Activated CD8-positive, alpha-beta memory T cell treated with anti-CD3 and anti-CD28 coated beads, Interleukin-2, amount 50 U/mL, for 1 hour (primary cell): ENCODE measurements around the gene E2F1.

Source experiments
- DNase-seq: peaks from one replicate; pipeline ENCODE4 v3.0.0-alpha.2; 2020; ENCODE audit errors: extremely low read depth

The E2F1 gene

GRCh38 chr20:33672426-33673113 lies 13.6 kb downstream of the E2F1 start:
- no peak for DNase-seq

DNA sequence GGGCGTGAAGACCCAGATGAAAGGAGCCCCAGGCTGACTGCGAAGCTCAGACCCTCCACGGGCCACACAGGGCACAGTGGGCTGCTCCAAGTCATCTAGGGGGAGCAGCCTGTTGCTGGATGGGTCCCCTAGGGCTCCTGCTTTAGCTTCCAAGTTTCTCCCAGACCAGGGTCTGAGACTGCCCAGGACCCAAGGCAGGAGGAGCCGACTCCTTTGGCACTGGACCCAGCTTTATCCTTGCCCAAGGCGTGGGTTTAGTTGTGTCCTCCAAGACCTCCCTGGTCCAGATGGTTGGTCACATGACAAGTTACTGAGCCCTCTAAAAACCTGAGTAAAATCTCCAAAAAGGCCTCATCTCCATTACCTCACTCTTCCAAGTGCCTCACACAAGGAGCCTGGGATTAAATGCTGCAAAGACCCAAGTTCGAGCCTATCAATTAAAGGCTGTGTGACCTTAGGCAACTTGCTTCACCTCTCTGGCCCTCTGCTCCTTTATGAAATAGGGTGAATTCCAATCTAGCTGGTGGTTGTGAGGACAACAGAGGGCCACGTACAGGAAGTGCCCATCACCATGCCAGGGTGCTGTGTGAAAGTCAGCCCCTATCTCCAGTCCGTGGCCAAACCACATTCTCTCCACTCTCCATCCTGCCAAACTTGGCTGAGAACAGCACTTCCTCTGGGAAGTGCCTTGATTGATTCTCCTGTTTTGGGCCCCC lies 14.5 kb downstream of the E2F1 start:
- DNase-seq = no peak

GRCh38 chr20:33670715-33671499 lies 15.3 kb downstream of the E2F1 start:
- no peak for DNase-seq

DNA sequence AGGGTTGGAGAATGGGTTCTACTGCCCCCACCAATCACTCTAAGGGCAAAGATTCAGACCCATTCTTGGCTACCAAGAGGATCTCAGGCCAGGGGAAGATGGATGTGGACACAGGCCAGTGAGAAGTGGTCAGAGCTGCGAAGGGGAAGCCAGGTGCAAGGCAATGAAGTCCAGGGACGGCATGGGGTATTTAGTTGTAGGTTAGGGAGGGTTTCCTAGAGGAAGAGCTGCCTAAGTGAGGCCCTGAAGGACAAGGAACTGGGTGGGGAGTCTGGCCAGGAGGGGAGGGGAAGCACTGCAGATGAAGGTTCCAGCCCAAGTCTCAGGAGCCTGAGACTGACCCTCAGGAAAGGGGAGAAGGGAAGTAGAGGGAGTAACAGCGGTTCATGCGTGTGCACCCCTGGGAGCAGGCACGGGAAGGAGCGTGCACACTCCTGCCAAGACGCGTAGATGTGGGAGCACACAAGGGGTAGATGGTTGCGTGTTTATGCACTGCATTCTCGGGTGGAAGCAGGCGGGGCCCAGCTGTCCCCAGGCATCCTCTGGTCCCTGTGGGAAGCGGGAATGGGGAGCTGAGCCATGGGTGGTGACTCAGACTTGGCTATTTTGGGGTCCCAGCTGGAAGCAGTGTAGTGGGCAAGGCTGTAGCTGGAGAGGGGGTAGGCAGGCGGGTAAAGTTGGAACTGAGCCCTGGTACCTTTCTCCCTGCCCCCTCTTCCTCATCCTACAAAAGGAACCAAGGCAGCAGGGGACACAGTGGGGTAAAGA lies 16.1 kb downstream of the E2F1 start:
- no peak for DNase-seq

GRCh38 chr20:33669224-33669623 lies 17.0 kb downstream of the E2F1 start:
- DNase-seq = no peak

DNA sequence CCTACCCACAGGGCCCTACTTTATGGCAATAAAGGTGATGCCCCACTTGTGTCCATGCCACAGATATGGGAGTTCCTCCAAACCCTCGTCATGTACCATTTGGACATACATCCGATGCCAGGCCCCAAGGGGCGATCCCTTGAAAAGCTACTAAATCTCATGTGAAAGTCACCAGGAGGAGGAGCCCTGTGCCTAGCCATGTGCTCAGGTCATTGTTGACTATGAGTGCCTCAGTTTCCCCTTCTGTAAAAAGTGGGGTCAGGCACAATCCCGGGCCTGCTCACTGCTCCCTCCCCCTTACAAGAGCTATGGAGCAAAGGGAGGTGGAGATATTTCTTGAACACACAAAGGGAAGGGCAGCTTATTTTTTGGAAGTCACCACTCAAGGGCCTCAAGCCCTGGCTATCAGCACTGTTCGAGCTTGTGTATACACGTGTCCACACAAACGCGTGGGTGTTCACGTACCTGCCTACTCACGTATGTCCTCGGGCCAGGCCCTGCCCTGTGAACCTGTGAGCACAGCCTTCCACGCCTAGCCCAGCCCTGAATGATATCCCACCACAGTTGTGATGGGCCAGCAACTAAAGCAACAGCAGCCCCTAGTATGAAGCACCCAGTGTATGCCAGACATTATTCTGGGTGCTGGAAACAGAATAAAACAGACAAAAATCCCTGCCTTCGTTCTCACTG lies 17.6 kb downstream of the E2F1 start:
- no peak for DNase-seq

DNA sequence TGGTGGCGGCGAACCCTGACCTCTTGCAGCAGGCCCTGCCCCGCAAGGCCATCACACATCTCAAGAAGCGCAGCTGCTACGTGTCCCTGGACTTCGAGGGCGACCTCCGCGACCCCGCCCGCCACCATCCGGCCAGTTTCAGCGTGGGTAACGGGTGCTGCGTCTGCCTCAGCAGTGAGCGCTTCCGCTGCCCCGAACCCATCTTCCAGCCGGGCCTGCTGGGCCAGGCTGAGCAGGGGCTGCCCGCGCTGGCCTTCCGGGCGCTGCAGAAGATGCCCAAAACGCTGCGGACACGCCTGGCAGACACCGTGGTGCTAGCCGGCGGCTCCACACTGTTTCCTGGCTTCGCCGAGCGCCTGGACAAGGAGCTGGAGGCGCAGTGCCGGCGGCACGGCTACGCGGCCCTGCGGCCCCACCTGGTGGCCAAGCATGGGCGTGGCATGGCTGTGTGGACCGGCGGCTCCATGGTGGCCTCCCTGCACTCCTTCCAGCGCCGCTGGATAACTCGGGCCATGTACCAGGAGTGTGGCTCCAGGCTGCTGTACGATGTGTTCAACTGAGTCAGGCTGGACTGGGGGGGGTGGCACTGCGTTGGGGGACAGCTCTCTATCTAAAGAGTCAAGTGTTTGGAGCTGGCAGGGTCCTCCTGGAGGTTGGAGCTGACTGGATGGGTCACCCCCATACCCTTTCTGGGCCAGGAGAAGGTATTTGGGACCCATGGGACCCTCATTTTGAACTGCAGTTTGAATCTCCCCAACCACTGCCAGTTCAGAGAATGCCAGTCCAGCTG lies 18.3 kb downstream of the E2F1 start:
- peak; percentile 36 for DNase-seq

DNA sequence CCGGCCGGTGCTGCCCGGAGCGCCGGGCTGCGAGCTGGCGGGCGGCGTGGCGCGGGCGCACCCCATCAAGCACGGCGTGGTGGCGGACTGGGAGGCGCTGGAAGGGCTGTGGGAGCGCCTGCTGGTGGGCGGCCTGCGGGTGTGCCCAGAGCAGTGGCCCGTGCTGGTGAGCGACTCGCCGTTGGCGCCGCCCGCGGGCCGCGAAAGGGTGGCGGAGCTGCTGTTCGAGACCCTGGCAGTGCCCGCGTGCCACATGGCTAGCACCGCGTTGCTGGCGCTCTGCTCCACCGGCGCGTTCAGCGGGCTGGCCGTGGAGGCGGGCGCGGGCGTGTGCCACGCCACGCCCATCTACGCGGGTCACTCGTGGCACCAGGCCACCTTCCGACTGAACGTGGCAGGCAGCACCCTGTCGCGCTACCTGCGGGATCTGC lies 18.9 kb downstream of the E2F1 start:
- no peak for DNase-seq

DNA sequence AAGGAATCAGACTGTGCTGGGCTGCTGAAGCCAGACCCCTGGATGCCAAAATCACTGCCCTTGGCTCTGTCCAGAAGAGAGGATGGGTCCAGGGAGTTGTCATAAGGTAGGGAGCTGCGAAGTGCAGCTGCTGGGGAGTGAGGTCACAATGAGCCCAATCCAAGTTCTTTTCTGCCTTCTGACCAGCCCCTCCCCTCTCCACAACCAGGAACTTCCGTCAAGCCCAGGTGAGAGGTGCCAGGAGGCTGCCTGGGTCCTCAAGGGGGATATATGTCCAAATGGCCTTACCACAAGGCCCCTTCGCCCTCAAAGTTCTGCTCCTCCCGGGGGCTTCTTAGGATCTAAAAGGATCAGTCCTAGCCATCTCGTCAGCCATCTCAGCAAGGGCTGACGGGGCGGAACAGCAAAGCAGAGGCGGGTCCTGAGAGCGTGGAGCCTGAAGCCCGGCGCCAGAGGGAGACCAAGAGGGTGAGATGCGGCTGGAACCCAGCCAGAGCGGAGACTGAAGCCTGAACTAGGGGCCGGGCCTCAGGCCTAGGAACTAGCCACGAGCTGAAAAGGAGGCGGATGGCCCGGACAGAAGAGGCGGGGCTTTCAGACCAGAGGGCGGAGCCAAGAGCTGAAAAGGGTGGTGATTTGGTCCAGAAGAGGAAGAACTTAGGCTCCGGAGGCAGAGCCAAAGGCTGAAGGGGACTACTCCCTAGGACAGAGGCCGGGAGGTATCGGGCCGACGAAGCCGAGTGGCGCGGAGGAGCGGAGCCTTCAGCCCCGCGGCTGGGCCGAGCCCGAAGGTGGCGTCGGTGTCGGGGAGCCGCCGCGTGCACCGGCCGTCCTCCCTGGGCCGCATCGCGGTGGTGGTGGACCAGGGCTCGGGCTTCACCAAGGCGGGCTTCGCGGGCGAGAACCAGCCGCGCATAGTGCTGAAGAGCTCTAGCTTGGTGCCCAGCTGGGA lies 19.6 kb downstream of the E2F1 start, which contains the start of gene ACTL10:
Gene ACTL10 (plus strand): TSS at position 651 of the 952 bp plus-strand sequence. CDS start 555 bp downstream, outside the sequence.
- DNase-seq = peak; percentile 45

DNA sequence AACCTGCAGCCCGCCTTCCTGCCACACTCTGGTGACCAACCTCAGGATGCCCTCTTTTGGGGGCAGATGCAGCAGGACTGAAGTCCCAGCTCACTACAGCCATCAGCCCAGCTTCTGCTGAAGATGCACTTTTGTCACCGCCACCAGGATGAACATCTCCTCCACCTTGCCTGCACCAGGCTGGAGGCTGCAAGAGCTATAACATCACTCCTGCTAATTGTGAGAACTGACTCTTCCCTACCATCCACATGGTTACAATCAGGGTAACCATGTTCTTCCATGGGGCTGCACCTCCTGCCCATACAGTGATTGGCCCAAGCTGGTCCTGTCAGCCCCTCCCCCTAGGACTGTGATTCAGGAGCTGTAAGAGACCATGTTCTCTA lies 21.4 kb downstream of the E2F1 start:
- DNase-seq = no peak

- DNase-seq = no peak
Observed at GRCh38 chr20:33664085-33664761, 22.0 kb downstream of the E2F1 start.

DNA sequence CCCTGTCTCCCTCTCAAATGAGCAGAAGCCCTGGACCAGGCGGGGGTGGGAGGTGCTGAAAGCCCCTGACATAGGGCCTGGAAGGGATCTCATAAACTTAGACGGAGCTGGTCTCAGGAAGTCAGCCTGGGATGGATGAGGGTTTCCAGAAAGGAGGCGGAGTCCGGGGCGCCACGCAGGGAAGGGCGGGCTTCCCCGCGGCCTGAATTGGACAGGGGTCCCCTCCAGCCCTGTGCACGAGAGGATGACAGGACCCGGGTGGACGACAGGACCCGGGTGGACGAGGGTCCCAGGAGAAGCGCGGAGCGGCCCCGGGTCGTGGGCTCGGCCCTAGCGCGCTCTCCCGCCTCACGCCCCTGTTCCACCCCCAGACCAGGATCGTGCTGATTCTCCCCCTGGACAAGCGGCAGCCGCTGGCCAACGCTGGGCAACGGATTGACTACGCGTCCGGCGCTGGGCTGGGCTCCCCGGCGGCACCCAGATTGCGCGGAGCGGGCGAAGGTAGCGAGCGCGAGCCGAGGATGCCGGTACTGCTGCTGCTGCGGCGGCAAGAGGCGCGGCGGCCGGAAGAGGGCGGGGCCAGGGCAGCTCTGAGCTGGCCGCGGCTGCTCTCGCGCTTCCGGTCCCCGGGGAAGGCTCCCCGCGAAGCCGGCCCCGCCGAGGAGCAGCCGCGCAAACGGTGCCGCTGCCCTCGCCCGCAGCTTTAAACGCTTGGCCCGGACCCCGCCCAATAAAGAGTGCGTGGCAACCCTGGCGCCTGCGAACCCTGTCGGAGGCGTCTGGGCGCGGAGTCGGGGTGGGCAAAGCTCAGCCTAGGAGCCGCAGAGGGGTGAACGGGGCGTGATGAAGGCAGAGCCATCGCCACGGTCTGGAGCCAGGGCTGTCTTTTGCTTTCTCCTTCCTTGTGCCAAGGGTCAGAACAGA lies 22.8 kb downstream of the E2F1 start:
- DNase-seq = peak; percentile 16

GRCh38 chr20:33662172-33662571 lies 24.0 kb downstream of the E2F1 start, which contains the start of gene C20orf144:
C20orf144 (plus strand) TSS chr20:33662327; CDS start chr20:33662346, 19 bp downstream.
- DNase-seq = no peak

DNA sequence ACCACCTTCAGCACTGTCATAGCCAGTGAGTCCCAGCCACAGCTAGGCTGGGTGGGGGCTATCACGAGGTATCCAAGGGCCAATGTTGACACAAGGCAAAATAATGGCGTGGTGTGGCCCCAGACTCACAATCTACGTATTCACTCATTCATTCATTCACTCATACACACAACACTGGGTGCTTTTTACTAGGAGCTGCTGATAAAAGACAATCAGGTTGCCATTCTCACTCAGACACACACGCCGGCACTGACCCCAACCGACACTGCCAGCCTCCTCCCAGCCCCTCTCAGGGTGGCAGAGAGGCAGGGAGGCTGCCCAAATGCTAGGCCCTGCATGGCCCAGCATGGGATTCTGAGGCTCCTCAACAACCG lies 25.5 kb downstream of the E2F1 start:
- DNase-seq = no peak

- no peak for DNase-seq
Observed at GRCh38 chr20:33660035-33660684, 26.0 kb downstream of the E2F1 start.

DNA sequence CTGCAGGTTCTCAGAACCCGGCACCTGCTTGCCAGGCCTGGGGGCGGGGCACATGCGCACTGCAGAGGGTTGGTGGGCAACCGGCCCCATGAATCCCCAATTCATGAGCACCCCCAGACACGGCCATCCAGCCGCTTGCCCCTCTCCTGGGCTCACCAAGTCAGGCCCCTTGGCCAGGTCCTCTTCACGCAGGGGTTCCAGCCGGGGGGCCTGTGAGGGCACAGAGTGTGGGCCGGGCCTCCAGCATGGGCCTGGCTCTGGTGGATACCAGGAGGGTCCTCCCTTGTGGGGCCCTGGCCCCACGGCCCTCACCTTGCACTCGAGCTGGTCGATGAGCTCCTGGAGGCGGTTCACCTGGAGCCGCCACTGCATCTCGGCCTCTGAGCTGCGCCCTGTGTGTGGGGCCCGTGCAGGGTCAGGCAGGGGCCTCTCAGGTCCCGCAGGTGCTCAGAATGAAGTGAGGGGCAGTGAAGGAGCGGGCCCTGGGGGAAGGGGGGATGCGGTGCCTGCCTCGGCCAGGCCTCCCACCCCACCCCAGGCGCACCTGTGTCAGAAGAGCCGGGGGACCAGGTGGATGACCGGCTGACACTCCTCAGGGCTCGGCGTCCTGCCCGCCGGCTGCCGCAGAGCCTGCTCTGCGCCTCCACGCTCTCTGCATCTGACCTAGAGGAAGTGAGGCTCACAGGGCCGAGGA lies 26.7 kb downstream of the E2F1 start:
- no peak for DNase-seq
